Natural killer cell (primary cell): Measurements from ENCODE around the gene LY9. TPM values are rescaled to one million over a fixed set of nuclear protein-coding genes. Genes with fewer than 3 reads are reported as not detected.

Source experiments
- ATAC-seq, 3 donors: fragments of 150-1000 bp in 2 of 3; fragments of 200-7000 bp in 1 of 3; cut with Tn5 transposase; 1 replicate in 1 of 3; 2 replicates in 2 of 3; pipeline ENCODE4 v1.10.0; 2021; ENCODE audit warnings: mild to moderate bottlenecking in 2 of 3, moderate library complexity in 2 of 3
- DNase-seq, 2 donors: peaks; one replicate each; pipeline versions ENCODE4 v3.0.0 to v3.0.0-alpha.2; 2013 to 2021; ENCODE audit warnings: mixed read lengths in 1 of 2
- H3K27ac ChIP-seq: one replicate; pipeline ENCODE4 v1.5.1; 2013; ENCODE audit warnings: mild to moderate bottlenecking, low read length
- H3K27me3 ChIP-seq: one replicate; pipeline ENCODE4 v1.6.1; 2013; ENCODE audit warnings: low read length; ENCODE audit not compliant: control insufficient read depth, insufficient read depth
- H3K36me3 ChIP-seq: one replicate; pipeline ENCODE4 v1.6.1; 2013; ENCODE audit warnings: low read length; ENCODE audit not compliant: control insufficient read depth, insufficient read depth
- H3K4me1 ChIP-seq: one replicate; pipeline ENCODE4 v1.6.1; 2013; ENCODE audit warnings: low read length; ENCODE audit not compliant: control insufficient read depth, insufficient read depth
- H3K4me3 ChIP-seq: one replicate; pipeline ENCODE4 v1.5.1; 2013; ENCODE audit warnings: low read length
- H3K9me3 ChIP-seq: one replicate; pipeline ENCODE4 v1.6.1; 2013; ENCODE audit warnings: low read length; ENCODE audit not compliant: control insufficient read depth, insufficient read depth
- H3K27ac Mint-ChIP-seq, 2 donors: one replicate each; pipeline ENCODE4 v1.8.0; 2022; ENCODE audit warnings: mild to moderate bottlenecking in 2 of 2, mixed read lengths in 2 of 2, moderate library complexity in 1 of 2
- H3K27me3 Mint-ChIP-seq, 2 donors: one replicate each; pipeline ENCODE4 v1.8.0; 2022; ENCODE audit warnings: low read depth in 2 of 2, mixed read lengths in 2 of 2
- H3K36me3 Mint-ChIP-seq: one replicate; pipeline ENCODE4 v1.8.0; 2022; ENCODE audit warnings: mixed read lengths
- H3K4me1 Mint-ChIP-seq, 2 donors: one replicate each; pipeline ENCODE4 v1.8.0; 2022; ENCODE audit warnings: mixed read lengths in 2 of 2
- H3K4me3 Mint-ChIP-seq: one replicate; pipeline ENCODE4 v1.8.0; 2022; ENCODE audit warnings: mild to moderate bottlenecking, moderate library complexity, mixed read lengths
- H3K9me3 Mint-ChIP-seq, 2 donors: one replicate each; pipeline ENCODE4 v1.8.0; 2022; ENCODE audit warnings: mixed read lengths in 2 of 2
- CTCF ChIP-seq: fragments of 200-600 bp; IDR thresholded peaks from one replicate; pipeline ENCODE4 v1.8.0; 2022; ENCODE audit warnings: antibody characterized with exemption
- WGBS: methylation state at CpG from one replicate; pipeline ENCODE4 v1.1.7; 2013; ENCODE audit warnings: missing lambda C conversion rate; ENCODE audit not compliant: insufficient coverage; 5-methylcytosine and 5-hydroxymethylcytosine counted together
- intact Hi-C: fragments of 100-400 bp; cut with micrococcal nuclease; formaldehyde crosslinking; loops from one replicate; pipeline ENCODE4 v1.14.2; 2022
- total RNA-seq, 4 donors: library from RNA; stranded (reverse); fragments of 120-200 nt in 1 of 4; gene quantifications; one replicate each; pipeline versions ENCODE4 v1.2.3 to v1.2.4, GENCODE V29; 2013 to 2022

LY9 gene
- total RNA-seq, 3 donors from 2014 or later (not counting 1 experiment from before 2014, with no cell fraction given), result 30.3 to 47.1 (median 34.4) TPM

- Mint-ChIP-seq H3K4me3 (peak overlapping the region; percentile 90), H3K27ac (peak overlapping the region; percentile 91 to 95), H3K36me3 (no peaks in the 10 kb centered on the region), H3K27me3 (no peaks in the 10 kb centered on the region), H3K9me3 (no peaks in the 10 kb centered on the region), H3K4me1 (peaks cover 66 to 77% of the 10 kb centered on the region in 2 donors)
- 0% methylated on average over 3 of the region's 4 CpGs for WGBS
- peak overlapping the region; percentile 94 for H3K27ac ChIP-seq
- peak overlapping the region; percentile 39 for H3K4me3 ChIP-seq
- no peaks in the 10 kb centered on the region for H3K9me3 ChIP-seq
- no peak for TF ChIP-seq CTCF
- ATAC-seq (peak; percentile 48 to 70 (median 57)), DNase-seq (peak; percentile 39 to 77)
- H3K27me3 ChIP-seq, result no peaks in the 10 kb centered on the region
- intact Hi-C loops, result loop anchor here (1.0 to 5.0 kb wide), 5 partner anchors 39 to 115 kb away; partner anchors contain the start of genes CD244 and SLAMF7
- peaks cover 58% of the 10 kb centered on the region for H3K4me1 ChIP-seq
- peaks cover 19% of the 10 kb centered on the region for H3K36me3 ChIP-seq
Measured at GRCh38 chr1:160797861-160798273, 1.9 kb downstream of the LY9 start.

DNA sequence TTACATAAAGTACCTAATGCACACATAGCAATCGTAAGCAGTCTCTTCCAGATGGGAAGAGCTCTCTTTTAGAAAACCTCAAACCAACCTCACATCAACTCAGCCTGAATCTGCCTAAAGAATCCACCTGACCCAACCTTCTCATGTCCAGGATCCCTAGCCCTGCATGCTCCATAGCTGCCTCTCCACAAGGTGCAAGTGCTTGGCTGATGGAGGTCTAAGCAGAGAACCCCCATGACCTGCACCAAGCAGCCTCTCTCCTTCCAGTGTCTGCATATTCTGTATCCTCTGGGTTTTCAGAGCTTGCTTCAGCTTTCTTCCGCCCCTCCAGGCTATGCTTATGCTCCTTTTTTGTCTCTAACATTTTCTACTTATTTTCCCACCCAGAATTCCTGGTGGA lies 2.5 kb downstream of the LY9 start:
- H3K36me3 Mint-ChIP-seq, result no peaks in the 10 kb centered on the region
- no peak for ATAC-seq
- H3K9me3 Mint-ChIP-seq, result no peaks in the 10 kb centered on the region
- Histone ChIP-seq H3K4me1 (peaks cover 58% of the 10 kb centered on the region), H3K9me3 (no peaks in the 10 kb centered on the region), H3K27me3 (no peaks in the 10 kb centered on the region), H3K36me3 (peaks cover 19% of the 10 kb centered on the region), H3K4me3 (no peak overlapping the region), H3K27ac (peak overlapping the region; percentile 94)
- H3K27me3 Mint-ChIP-seq, result no peaks in the 10 kb centered on the region
- TF ChIP-seq CTCF, result no peak
- DNase-seq, result no peak
- WGBS, result 46% methylated on average over 2 of the region's 2 CpGs
- intact Hi-C loops, result loop anchor here (5.0 kb wide), 3 partner anchors 39 to 64 kb away; partner anchors contain the start of gene CD244
- peaks cover 66 to 77% of the 10 kb centered on the region in 2 donors for H3K4me1 Mint-ChIP-seq
- peak overlapping the region; percentile 91 to 95 for H3K27ac Mint-ChIP-seq
- H3K4me3 Mint-ChIP-seq, result peak overlapping the region; percentile 90

DNA sequence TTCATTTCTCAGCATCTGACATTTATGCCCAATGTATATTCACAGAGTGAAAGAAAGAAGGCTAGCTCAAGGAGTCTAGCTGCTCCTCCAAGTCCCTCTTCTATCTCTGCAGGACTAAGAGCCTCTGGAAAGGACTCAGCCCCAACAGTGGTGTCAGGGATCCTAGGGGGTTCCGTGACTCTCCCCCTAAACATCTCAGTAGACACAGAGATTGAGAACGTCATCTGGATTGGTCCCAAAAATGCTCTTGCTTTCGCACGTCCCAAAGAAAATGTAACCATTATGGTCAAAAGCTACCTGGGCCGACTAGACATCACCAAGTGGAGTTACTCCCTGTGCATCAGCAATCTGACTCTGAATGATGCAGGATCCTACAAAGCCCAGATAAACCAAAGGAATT lies 3.7 kb downstream of the LY9 start:
- ATAC-seq (no peak), DNase-seq (no peak)
- Histone ChIP-seq H3K36me3 (peaks cover 19% of the 10 kb centered on the region), H3K27ac (no peak overlapping the region), H3K27me3 (no peaks in the 10 kb centered on the region), H3K4me3 (no peak overlapping the region), H3K4me1 (peaks cover 58% of the 10 kb centered on the region), H3K9me3 (no peaks in the 10 kb centered on the region)
- Mint-ChIP-seq H3K4me1 (peaks cover 71 to 74% of the 10 kb centered on the region in 2 donors), H3K27ac (peak overlapping the region; percentile 91 to 95), H3K9me3 (no peaks in the 10 kb centered on the region), H3K36me3 (no peaks in the 10 kb centered on the region), H3K4me3 (peak overlapping the region; percentile 90), H3K27me3 (no peaks in the 10 kb centered on the region)
- intact Hi-C loops, result loop anchor here (5.0 kb wide), 3 partner anchors 38 to 63 kb away; partner anchors contain the start of gene CD244
- TF ChIP-seq CTCF, result no peak
- 90% methylated on average over 5 of the region's 5 CpGs for WGBS

GRCh38 chr1:160800142-160800541 lies 4.2 kb downstream of the LY9 start:
- Histone ChIP-seq H3K4me1 (peaks cover 56% of the 10 kb centered on the region), H3K9me3 (no peaks in the 10 kb centered on the region), H3K4me3 (no peak overlapping the region), H3K27me3 (no peaks in the 10 kb centered on the region), H3K27ac (peak overlapping the region; percentile 25), H3K36me3 (peaks cover 19% of the 10 kb centered on the region)
- Mint-ChIP-seq H3K9me3 (no peaks in the 10 kb centered on the region), H3K27ac (peak overlapping the region; percentile 76 to 91), H3K27me3 (no peaks in the 10 kb centered on the region), H3K4me1 (peaks cover 71 to 78% of the 10 kb centered on the region in 2 donors), H3K36me3 (no peaks in the 10 kb centered on the region), H3K4me3 (peak overlapping the region; percentile 80)
- TF ChIP-seq CTCF, result no peak
- WGBS, result 100% methylated on average over 1 of the region's 1 CpG
- ATAC-seq, result no peak
- intact Hi-C loops, result no loop called here
- DNase-seq, result no peak
